HG03521 (cell line): Measurements from ENCODE around the gene CAPN14.

Source experiments
- ATAC-seq: cut with Tn5 transposase; IDR thresholded peaks from one replicate; pipeline ENCODE4 v1.9.1; 2021; ENCODE audit warnings: mild to moderate bottlenecking, moderate library complexity; ENCODE audit not compliant: unreplicated experiment

CAPN14 gene

GRCh38 chr2:31147645-31148044, 69.7 kb downstream of the CAPN14 start:
- no peak for ATAC-seq

- ATAC-seq = no peak
Observed at GRCh38 chr2:31142110-31142509, 75.2 kb downstream of the CAPN14 start.

- ATAC-seq = no peak
Observed at GRCh38 chr2:31141443-31142085, 75.8 kb downstream of the CAPN14 start.

GRCh38 chr2:31140151-31140550, 77.2 kb downstream of the CAPN14 start:
- no peak for ATAC-seq

GRCh38 chr2:31139671-31140070, 77.6 kb downstream of the CAPN14 start:
- ATAC-seq = no peak

GRCh38 chr2:31138037-31138962, 79.0 kb downstream of the CAPN14 start, which contains the start of gene GALNT14:
GALNT14 (minus strand) TSS chr2:31138440; CDS start chr2:31138086, 354 bp downstream.
- no peak for ATAC-seq

GRCh38 chr2:31137211-31138036, 79.9 kb downstream of the CAPN14 start:
- ATAC-seq = no peak

- ATAC-seq = no peak
Observed at GRCh38 chr2:31136732-31137131, 80.6 kb downstream of the CAPN14 start.

- no peak for ATAC-seq
Observed at GRCh38 chr2:31136000-31136399, 81.3 kb downstream of the CAPN14 start.

- no peak for ATAC-seq
Observed at GRCh38 chr2:31134480-31134879, 82.8 kb downstream of the CAPN14 start.

GRCh38 chr2:31132786-31133185, 84.5 kb downstream of the CAPN14 start:
- ATAC-seq = no peak

GRCh38 chr2:31131871-31132270, 85.4 kb downstream of the CAPN14 start:
- ATAC-seq = no peak

GRCh38 chr2:31129375-31130171, 87.7 kb downstream of the CAPN14 start:
- no peak for ATAC-seq

GRCh38 chr2:31127931-31128330, 89.4 kb downstream of the CAPN14 start:
- no peak for ATAC-seq

- no peak for ATAC-seq
Observed at GRCh38 chr2:31125918-31126695, 91.2 kb downstream of the CAPN14 start.

GRCh38 chr2:31124904-31125303, 92.4 kb downstream of the CAPN14 start:
- no peak for ATAC-seq
